Glutamatergic neuron (in vitro differentiated cells): ENCODE data around the gene STAMBP. TPM values are rescaled to one million over a fixed set of nuclear protein-coding genes. Genes with fewer than 3 reads are reported as not detected.

ENCODE experiments used
- DNase-seq: peaks from one replicate; pipeline ENCODE4 v3.0.0; 2022
- H3K27ac Mint-ChIP-seq: one replicate; pipeline ENCODE4 v1.8.0; 2020; ENCODE audit warnings: mild to moderate bottlenecking, mixed read lengths, inconsistent platforms; ENCODE audit not compliant: unreplicated experiment
- H3K27me3 Mint-ChIP-seq: one replicate; pipeline ENCODE4 v1.8.0; 2020; ENCODE audit warnings: mild to moderate bottlenecking, moderate library complexity, mixed read lengths, inconsistent platforms; ENCODE audit not compliant: unreplicated experiment
- H3K36me3 Mint-ChIP-seq: one replicate; pipeline ENCODE4 v1.8.0; 2020; ENCODE audit warnings: mild to moderate bottlenecking, mixed read lengths, inconsistent platforms; ENCODE audit not compliant: unreplicated experiment
- H3K4me1 Mint-ChIP-seq: one replicate; pipeline ENCODE4 v1.8.0; 2020; ENCODE audit warnings: mild to moderate bottlenecking, low read depth, mixed read lengths, inconsistent platforms; ENCODE audit not compliant: unreplicated experiment
- H3K4me3 Mint-ChIP-seq: one replicate; pipeline ENCODE4 v1.8.0; 2020; ENCODE audit warnings: mild to moderate bottlenecking, mixed read lengths, inconsistent platforms; ENCODE audit not compliant: unreplicated experiment
- H3K9me3 Mint-ChIP-seq: one replicate; pipeline ENCODE4 v1.8.0; 2020; ENCODE audit warnings: mild to moderate bottlenecking, moderate library complexity, mixed read lengths, inconsistent platforms; ENCODE audit not compliant: unreplicated experiment
- total RNA-seq: library from RNA; stranded (reverse); fragmentation: NEBNext Ultra II Directional; extraction: Animal tissue kit (Norgen Biotek cat#: 25700); gene quantifications from one replicate; pipeline ENCODE4 v1.2.1, GENCODE V29; 2021; ENCODE audit not compliant: unreplicated experiment
- TF ChIP-seq, protein P1 (sequence below): fragments of 200-600 bp; sonication (generic); IDR thresholded peaks from one replicate; pipeline ENCODE4 v1.5.0; 2021; ENCODE audit not compliant: partially characterized antibody, unreplicated experiment

The STAMBP gene
- total RNA-seq, 1 donor from 2014 or later: 48.9 TPM

DNA sequence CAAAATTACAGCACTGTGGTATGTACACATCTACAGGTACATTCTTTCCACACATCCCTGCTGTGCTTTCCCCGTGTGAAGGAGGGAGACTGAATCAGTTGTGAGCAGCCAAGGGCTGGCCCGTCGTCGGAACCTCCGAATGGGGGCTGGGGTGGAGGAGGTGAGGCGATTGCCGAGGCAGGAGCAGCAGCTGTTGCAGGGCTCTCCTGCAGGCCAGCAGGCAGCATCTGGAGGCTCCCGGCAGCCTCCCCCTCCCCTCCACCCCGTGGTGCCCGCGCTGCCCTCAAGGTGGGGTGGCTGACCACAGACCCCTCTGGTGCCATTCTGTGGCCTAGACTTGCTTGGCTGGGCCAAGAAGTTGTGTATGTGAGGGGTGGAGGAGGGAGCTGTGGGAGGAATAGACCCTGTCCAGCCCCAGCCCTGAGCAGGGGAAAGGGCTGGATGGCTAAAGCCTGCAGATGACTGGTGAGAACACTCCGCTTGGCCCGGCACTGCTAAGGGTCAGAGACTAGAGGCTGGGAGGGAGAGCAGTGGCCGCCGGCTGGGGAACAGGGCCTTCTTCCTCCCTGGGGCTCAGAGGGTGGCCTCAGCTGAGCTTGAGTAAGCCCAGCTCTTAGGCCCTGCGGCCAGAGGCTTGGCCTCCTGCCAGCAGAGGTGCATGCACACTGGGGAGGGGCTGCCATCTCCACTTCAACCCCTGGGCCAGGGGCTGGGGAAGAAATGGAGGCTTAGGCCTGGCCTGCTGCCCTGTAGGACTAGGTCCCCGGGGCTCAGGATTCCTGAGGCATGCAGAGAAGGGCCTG, 7.6 kb downstream of the STAMBP start:
- no peaks in the 10 kb centered on the region for H3K36me3 Mint-ChIP-seq
- H3K9me3 Mint-ChIP-seq: peaks cover 3% of the 10 kb centered on the region
- H3K27ac Mint-ChIP-seq: peak overlapping the region; percentile 73
- peaks cover 2% of the 10 kb centered on the region for H3K27me3 Mint-ChIP-seq
- peak; percentile 59 for DNase-seq
- H3K4me3 Mint-ChIP-seq: no peak overlapping the region
- TF ChIP-seq, protein P1, sequence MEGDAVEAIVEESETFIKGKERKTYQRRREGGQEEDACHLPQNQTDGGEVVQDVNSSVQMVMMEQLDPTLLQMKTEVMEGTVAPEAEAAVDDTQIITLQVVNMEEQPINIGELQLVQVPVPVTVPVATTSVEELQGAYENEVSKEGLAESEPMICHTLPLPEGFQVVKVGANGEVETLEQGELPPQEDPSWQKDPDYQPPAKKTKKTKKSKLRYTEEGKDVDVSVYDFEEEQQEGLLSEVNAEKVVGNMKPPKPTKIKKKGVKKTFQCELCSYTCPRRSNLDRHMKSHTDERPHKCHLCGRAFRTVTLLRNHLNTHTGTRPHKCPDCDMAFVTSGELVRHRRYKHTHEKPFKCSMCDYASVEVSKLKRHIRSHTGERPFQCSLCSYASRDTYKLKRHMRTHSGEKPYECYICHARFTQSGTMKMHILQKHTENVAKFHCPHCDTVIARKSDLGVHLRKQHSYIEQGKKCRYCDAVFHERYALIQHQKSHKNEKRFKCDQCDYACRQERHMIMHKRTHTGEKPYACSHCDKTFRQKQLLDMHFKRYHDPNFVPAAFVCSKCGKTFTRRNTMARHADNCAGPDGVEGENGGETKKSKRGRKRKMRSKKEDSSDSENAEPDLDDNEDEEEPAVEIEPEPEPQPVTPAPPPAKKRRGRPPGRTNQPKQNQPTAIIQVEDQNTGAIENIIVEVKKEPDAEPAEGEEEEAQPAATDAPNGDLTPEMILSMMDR: no peak
- H3K4me1 Mint-ChIP-seq: peaks cover 7% of the 10 kb centered on the region

GRCh38 chr2:73837847-73838585, 9.3 kb downstream of the STAMBP start:
- Mint-ChIP-seq H3K4me1 (peaks cover 7% of the 10 kb centered on the region), H3K9me3 (peaks cover 3% of the 10 kb centered on the region), H3K27me3 (peaks cover 2% of the 10 kb centered on the region), H3K36me3 (no peaks in the 10 kb centered on the region), H3K4me3 (no peak overlapping the region), H3K27ac (no peak overlapping the region)
- DNase-seq: no peak
- TF ChIP-seq, protein P1: no peak

DNA sequence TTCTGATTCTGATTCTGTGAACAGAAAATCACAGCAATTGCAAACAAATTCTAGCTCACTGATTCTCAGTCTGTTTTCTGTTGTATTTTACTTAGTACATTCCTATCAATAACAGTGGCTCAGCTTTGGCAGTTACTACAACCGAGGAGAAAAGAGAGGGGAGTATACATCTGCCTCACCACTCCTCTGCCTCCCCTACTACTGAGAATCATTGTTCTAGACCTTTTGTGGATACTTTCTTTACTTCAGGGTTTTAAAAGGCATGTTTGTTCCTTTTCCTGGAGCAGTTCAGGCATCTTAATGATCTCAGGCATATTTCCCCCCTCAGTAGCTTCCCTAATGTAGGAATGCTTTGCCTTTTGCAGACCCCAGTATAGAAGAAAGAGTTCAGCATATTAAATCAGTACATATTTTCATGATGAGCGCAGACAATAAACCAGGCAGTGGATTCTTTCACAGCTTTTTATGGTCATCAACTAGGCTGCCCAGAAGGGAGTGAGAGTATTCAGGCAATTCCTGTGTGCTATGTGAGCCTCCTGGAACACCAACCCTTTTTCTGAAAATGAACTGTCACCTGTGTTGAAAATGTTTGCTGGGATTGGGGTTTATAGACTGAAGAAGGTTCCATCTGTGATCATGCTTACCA, 10.3 kb downstream of the STAMBP start:
- H3K4me3 Mint-ChIP-seq: no peak overlapping the region
- H3K4me1 Mint-ChIP-seq: peaks cover 7% of the 10 kb centered on the region
- no peak for DNase-seq
- peak overlapping the region; percentile 56 for H3K27ac Mint-ChIP-seq
- no peaks in the 10 kb centered on the region for H3K36me3 Mint-ChIP-seq
- TF ChIP-seq, protein P1: no peak
- H3K27me3 Mint-ChIP-seq: peaks cover 2% of the 10 kb centered on the region
- peaks cover 3% of the 10 kb centered on the region for H3K9me3 Mint-ChIP-seq

GRCh38 chr2:73839653-73840411, 11.1 kb downstream of the STAMBP start:
- TF ChIP-seq, protein P1: no peak
- DNase-seq: no peak
- peaks cover 7% of the 10 kb centered on the region for H3K4me1 Mint-ChIP-seq
- no peak overlapping the region for H3K4me3 Mint-ChIP-seq
- no peaks in the 10 kb centered on the region for H3K36me3 Mint-ChIP-seq
- H3K27ac Mint-ChIP-seq: no peak overlapping the region
- H3K9me3 Mint-ChIP-seq: peaks cover 3% of the 10 kb centered on the region
- H3K27me3 Mint-ChIP-seq: peaks cover 2% of the 10 kb centered on the region
